ENCODE data around the gene PPM1K.

Gene PPM1K

DNA sequence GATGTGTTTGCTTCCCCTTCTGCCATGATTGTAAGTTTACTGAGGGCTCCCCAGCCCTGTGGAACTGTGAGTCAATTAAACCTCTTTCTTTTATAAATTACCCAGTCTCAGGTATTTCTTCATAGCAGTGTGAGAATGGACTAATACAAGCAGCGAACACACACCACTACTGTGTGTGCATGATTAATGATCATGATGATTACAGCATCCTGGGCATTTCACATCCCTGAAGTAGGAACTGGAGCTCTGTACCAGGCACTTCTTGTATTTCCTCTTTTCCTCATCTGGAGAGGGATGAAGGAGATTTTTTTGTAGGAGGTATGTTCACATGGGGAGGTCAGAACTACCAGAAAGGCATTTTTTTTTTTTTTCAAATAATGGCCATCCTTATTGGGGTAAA, 60.8 kb downstream of the PPM1K start:
- no peak for DNase-seq (ENCODE audit: low read depth in 2 of 3, low spot score in 1 of 3)

DNA sequence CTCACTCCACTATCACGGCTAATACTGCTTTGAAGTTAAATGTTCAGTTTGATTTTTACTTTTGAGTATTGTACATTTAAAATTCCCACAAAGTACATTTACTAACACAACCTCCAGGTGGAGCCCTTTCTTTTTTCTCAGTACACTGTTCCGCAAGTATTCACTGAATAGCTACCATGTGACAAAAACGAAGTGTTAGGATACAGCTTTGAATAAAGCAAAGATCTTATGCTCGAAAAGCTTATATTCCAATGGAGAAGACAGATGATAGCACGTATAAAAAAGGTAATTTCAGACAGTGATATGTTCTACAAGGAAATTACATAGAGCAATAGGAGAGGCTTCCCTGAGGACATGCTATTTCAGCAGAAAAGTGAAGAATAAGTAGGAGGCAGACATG, 65.3 kb downstream of the PPM1K start:
- DNase-seq (ENCODE audit: low read depth in 2 of 3, low spot score in 1 of 3): peak in 1 of 3 donors; percentile 33

DNA sequence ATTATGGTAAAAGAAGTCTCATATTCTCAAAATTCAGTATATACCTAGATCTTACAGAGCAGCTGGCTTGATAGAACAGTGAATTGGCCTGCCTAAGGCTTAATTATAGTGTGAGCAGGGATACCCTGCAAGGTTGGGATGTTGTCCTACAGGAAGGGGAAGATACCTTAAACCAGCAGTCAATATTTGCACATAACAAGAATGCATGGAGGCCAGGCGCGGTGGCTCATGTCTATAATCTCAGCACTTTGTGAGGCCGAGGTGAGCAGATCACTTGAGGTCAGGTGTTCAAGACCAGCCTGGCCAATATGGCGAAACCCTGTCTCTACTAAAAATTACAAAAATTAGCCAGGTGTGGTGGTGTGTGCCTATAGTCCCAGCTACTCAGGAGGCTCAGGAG, 67.2 kb downstream of the PPM1K start:
- DNase-seq (ENCODE audit: low read depth in 2 of 3, low spot score in 1 of 3): no peak

DNA sequence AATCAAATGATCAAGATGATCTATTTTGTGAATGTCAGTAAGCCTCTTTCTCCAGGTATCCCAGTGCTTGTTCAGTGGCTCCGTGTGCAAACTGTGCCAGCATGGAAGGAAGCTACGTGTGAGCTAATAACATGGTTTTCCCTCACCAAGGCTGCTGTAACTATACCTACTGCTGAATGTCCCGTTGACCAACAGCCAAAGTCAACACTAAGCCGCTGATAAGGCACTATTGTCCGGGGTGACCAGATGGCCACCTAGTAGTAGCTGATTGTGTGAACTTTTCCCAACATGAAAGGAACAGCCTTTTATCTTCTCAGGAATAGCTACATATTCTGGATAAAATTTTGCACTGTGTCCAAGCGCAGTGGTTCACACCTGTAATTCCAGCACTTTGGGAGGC, 68.0 kb downstream of the PPM1K start:
- no peak for DNase-seq (ENCODE audit: low read depth in 2 of 3, low spot score in 1 of 3)

DNA sequence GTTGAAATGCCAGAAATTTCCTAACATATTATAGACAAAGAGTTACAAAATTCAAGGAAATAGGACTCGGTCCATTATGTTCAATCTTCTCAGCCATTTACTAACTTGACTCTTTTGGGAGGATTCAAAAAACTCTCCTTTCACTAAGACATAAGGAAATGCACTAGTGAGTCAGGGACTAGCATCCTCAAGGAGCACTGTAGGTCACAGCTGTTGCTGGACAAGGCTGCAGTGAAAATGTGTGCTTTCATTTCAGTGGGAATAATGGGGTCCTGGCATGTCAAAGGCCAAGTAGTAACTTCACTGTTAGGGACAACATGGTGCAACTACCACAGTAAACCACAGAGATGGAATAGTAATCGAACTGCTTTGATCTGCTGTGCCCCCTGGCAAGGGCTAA, 69.0 kb downstream of the PPM1K start:
- DNase-seq (ENCODE audit: low read depth in 2 of 3, low spot score in 1 of 3): no peak

DNA sequence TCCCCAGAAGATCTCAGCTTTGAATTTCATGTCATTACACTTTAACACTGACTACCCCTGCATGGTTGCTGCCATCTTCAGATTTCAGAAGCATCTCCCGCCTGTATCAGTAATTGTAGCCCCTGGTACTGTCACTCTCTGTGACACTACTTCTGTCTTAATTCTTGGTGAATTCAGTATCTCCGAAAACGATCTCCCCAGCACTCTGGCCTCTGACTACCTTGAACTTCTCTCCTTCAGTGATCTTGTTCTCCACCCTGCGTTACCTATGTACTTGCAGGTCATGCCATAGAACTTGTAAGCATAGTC, 72.2 kb downstream of the PPM1K start:
- DNase-seq (ENCODE audit: low read depth in 2 of 3, low spot score in 1 of 3): no peak

DNA sequence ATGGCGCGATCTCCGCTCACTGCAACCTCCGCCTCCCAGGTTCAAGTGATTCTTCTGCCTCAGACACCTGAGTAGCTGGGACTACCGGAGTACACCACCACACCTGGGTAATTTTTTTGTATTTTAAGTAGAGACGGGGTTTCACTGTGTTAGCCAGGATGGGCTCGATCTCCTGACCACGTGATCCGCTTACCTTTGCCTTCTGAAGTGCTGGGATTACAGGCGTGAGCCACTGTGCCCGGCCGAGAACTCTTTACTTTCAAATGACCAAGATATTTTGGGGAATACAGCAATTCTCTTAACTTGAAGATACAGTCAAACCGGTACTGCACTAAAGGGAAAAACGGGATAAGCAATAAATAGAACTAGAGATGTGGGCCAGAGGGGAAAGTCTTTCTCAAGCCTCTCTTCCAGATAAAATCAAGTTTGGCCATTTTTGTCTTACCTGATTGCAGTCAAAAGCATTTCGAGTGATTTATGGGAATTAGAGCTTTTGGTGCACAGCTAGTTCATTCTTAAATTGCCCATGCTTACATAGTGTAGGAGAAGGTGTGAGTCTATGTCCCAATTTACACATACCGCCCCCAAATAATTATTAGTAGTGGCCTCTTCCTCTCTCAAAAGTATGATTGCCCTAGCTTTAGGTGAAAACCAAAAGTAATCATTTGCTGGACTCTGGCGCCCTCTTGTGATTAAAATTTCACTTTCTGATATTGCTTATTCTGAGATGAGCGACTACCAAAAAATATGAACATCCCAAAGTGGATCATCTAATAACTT, 72.7 kb downstream of the PPM1K start:
- DNase-seq (ENCODE audit: low read depth in 2 of 3, low spot score in 1 of 3): peak in 1 of 3 donors; percentile 77

DNA sequence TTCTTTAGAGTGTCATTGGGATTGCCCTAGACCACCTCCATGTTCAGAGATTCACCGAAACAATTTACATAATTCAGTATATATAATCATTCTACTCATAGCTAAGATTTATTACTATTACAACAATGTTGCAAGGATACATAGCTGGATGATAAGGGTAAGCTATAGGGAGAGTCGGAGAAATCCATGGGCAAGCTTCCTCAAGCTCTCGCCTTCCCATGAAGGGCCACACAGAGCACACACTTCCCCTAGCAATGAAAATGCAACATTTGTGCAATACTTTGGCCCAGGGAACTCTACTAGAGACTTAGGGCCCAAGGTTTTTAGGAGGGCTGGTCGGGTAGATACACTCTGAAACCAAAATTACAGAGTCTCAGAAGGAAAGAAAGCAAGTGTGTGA, 76.2 kb downstream of the PPM1K start:
- no peak for DNase-seq (ENCODE audit: low read depth in 2 of 3, low spot score in 1 of 3)
